ENCODE results near the gene TACC2.

The TACC2 gene

DNA sequence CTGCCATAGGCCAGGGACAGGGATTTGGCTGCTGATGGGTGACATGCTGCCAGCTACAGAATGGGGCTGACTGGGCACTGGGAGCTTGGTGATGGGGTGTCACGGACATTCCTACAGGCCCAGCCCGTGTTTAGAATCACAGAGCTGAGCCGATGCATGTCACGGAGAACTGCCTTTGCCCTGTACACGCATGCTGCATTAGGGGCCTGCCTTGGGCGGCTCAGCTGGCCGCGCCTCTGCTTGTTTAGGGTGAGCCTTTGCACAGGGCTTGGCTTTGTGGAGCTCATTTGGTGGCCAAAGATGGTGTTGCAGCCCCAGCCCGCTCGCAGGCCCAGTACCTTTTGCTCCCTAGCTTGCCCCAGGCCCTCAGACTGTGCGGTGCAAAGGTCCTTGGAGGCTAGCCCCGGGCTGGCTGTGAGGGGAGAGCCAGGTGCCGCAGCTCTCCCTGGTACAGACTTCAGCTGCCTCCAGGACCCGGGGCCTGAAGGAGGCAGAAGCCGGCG is 173.8 kb downstream of the TACC2 start:
- no peaks in the 10 kb centered on the region for H4K20me1 ChIP-seq (ENCODE audit: insufficient read depth, low read length)
- H3K27me3 ChIP-seq (ENCODE audit: insufficient read depth, low read length, poor library complexity): peaks cover 43% of the 10 kb centered on the region
- ATAC-seq (ENCODE audit: insufficient read depth, low read depth) (no peak), DNase-seq (no peak)
- no peaks in the 10 kb centered on the region for H3K4me1 ChIP-seq (ENCODE audit: insufficient read depth, low read length)
- no peak overlapping the region for H2AFZ ChIP-seq (ENCODE audit: low read depth, low read length)
- H3K4me3 ChIP-seq (ENCODE audit: low read depth in 1 of 2, low read length in 2 of 2): no peak overlapping the region
- H3K36me3 ChIP-seq (ENCODE audit: insufficient read depth, low read length): no peaks in the 10 kb centered on the region
- H3K27ac ChIP-seq (ENCODE audit: low read length): no peak overlapping the region
- no peaks in the 10 kb centered on the region for H3K9me3 ChIP-seq (ENCODE audit: insufficient read depth, low read length, severe bottlenecking)
- TF ChIP-seq, protein P1, sequence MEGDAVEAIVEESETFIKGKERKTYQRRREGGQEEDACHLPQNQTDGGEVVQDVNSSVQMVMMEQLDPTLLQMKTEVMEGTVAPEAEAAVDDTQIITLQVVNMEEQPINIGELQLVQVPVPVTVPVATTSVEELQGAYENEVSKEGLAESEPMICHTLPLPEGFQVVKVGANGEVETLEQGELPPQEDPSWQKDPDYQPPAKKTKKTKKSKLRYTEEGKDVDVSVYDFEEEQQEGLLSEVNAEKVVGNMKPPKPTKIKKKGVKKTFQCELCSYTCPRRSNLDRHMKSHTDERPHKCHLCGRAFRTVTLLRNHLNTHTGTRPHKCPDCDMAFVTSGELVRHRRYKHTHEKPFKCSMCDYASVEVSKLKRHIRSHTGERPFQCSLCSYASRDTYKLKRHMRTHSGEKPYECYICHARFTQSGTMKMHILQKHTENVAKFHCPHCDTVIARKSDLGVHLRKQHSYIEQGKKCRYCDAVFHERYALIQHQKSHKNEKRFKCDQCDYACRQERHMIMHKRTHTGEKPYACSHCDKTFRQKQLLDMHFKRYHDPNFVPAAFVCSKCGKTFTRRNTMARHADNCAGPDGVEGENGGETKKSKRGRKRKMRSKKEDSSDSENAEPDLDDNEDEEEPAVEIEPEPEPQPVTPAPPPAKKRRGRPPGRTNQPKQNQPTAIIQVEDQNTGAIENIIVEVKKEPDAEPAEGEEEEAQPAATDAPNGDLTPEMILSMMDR (IDR thresholded peaks at IDR 0.05; ENCODE audit: borderline replicate concordance, extremely low read depth, low read length, poor library complexity, severe bottlenecking): no peak
- no peak for TF ChIP-seq EZH2 (IDR thresholded peaks at IDR 0.05; ENCODE audit: borderline replicate concordance, low read depth, low read length, severe bottlenecking)
- no peak overlapping the region for H3K9ac ChIP-seq (ENCODE audit: low read depth, low read length)
- no peaks in the 10 kb centered on the region for H3K79me2 ChIP-seq (ENCODE audit: insufficient read depth, low read length)
- no peak overlapping the region for H3K4me2 ChIP-seq (ENCODE audit: insufficient read depth, low read length)

DNA sequence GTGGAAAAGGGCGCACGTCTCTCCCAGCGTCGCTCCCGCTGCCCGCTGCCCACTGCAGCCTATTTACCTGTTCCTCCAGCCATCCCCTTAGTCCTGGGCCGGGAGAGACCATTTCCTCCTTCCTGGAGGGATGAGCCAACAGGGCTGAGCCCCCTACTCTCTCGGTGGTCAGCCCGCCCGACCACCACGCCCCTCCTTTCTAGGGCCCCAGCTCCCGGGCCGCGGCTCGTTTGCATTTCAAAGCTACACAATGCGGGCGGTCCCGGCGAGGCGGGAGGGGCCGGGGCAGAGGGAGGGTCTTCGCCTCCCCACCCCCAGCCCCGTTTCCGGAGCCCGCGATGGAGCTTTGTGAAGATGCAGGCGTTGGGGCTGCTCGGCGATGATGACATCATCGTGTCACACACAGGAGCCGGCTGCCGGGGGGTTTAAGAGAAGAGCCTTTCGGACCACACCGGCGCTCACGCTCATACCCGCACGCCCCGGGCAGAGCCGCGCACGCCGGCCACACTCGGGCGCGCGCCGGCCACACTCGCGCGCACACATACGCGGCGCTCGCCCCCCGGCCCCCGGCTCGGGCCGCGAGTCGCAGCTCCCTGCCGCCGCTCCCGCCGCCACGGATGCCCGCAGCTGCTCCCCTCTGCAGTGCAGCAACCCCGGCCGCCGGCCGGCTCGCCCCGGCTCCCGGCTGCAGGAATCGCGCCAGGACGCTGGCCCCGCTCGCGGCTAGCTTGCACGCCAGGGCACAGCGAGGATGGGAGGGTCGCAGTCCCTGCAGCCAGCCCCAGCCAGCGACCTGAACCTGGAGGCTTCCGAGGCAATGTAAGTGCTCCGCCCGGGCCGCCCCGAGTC is 174.4 kb downstream of the TACC2 start:
- H3K9me3 ChIP-seq (ENCODE audit: insufficient read depth, low read length, severe bottlenecking): no peaks in the 10 kb centered on the region
- no peak overlapping the region for H3K4me3 ChIP-seq (ENCODE audit: low read depth in 1 of 2, low read length in 2 of 2)
- H2AFZ ChIP-seq (ENCODE audit: low read depth, low read length): no peak overlapping the region
- H4K20me1 ChIP-seq (ENCODE audit: insufficient read depth, low read length): no peaks in the 10 kb centered on the region
- ATAC-seq (ENCODE audit: insufficient read depth, low read depth) (no peak), DNase-seq (no peak)
- H3K36me3 ChIP-seq (ENCODE audit: insufficient read depth, low read length): no peaks in the 10 kb centered on the region
- no peaks in the 10 kb centered on the region for H3K4me1 ChIP-seq (ENCODE audit: insufficient read depth, low read length)
- H3K9ac ChIP-seq (ENCODE audit: low read depth, low read length): no peak overlapping the region
- no peak overlapping the region for H3K4me2 ChIP-seq (ENCODE audit: insufficient read depth, low read length)
- H3K27me3 ChIP-seq (ENCODE audit: insufficient read depth, low read length, poor library complexity): peaks cover 44% of the 10 kb centered on the region
- no peaks in the 10 kb centered on the region for H3K79me2 ChIP-seq (ENCODE audit: insufficient read depth, low read length)
- H3K27ac ChIP-seq (ENCODE audit: low read length): no peak overlapping the region
- TF ChIP-seq, protein P1 (IDR thresholded peaks at IDR 0.05; ENCODE audit: borderline replicate concordance, extremely low read depth, low read length, poor library complexity, severe bottlenecking): no peak
- TF ChIP-seq EZH2 (IDR thresholded peaks at IDR 0.05; ENCODE audit: borderline replicate concordance, low read depth, low read length, severe bottlenecking): no peak

DNA sequence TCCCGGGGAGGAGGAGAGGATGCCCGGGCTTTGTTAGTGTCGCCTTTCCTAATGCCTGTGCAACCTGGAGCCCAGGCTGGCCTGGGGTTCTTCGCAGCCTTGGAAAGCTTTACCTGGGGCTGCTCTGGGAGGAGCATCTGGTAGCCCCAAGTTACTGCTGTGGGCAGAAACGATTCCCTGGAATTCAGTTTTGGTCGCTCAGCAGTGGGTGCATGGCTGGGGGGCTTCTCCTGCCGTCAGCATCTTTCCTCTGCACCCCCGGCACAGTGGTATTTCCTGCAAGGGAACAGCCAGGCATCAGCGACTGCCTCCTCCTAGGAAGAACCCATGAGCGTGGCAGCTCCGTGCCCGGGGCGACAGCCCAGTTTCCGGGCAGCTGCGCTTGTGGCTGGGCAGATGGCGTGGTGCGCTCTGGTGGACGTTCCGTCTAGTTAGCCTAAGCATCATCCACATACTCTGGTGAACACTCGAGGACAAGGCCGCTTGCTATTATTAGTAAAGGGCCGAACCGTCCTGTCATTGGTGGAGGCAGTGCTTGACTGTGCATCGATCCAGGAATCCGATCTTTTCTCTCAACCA is 175.1 kb downstream of the TACC2 start:
- no peak overlapping the region for H2AFZ ChIP-seq (ENCODE audit: low read depth, low read length)
- H3K27ac ChIP-seq (ENCODE audit: low read length): no peak overlapping the region
- H3K79me2 ChIP-seq (ENCODE audit: insufficient read depth, low read length): no peaks in the 10 kb centered on the region
- ATAC-seq (ENCODE audit: insufficient read depth, low read depth): no peak
- TF ChIP-seq, protein P1 (IDR thresholded peaks at IDR 0.05; ENCODE audit: borderline replicate concordance, extremely low read depth, low read length, poor library complexity, severe bottlenecking): no peak
- TF ChIP-seq EZH2 (IDR thresholded peaks at IDR 0.05; ENCODE audit: borderline replicate concordance, low read depth, low read length, severe bottlenecking): no peak
- H3K36me3 ChIP-seq (ENCODE audit: insufficient read depth, low read length): no peaks in the 10 kb centered on the region
- peaks cover 41% of the 10 kb centered on the region for H3K27me3 ChIP-seq (ENCODE audit: insufficient read depth, low read length, poor library complexity)
- no peaks in the 10 kb centered on the region for H3K9me3 ChIP-seq (ENCODE audit: insufficient read depth, low read length, severe bottlenecking)
- H4K20me1 ChIP-seq (ENCODE audit: insufficient read depth, low read length): no peaks in the 10 kb centered on the region
- H3K4me1 ChIP-seq (ENCODE audit: insufficient read depth, low read length): no peaks in the 10 kb centered on the region
- DNase-seq: no peak
- H3K9ac ChIP-seq (ENCODE audit: low read depth, low read length): no peak overlapping the region
- H3K4me3 ChIP-seq (ENCODE audit: low read depth in 1 of 2, low read length in 2 of 2): no peak overlapping the region
- H3K4me2 ChIP-seq (ENCODE audit: insufficient read depth, low read length): no peak overlapping the region

All from DND-41 (cell line).